T-helper 22 cell (primary cell): ENCODE measurements around the gene DNAH12.
"Not testable (repeated sequence)": the region's sequence is repeated elsewhere in the genome, so short reads cannot be mapped to it uniquely, and the experiment has no call there.

Source experiments
- DNase-seq: peaks from one replicate; pipeline ENCODE4 v3.0.0-alpha.2; 2020; ENCODE audit warnings: low read depth

The DNAH12 gene

DNA sequence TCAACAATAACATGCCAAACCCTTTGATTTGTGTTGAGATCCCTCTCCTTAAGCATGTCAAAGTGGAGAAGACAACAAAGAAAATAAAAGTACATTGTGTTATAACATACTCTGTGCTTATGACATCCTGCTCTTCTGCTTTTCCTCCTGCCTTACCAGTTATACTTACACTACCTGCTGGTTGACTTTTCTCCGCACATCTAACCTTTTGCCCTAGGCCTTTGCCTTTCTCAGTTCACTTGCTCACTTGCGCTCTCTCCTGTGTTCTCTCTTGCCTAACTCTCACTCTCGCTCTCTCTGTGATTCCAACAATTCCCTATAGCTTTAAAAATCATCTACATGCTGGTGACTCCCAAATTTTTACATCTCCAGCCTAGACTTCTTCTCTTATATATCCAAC is 5.7 kb downstream of the DNAH12 start:
- DNase-seq = no peak

DNA sequence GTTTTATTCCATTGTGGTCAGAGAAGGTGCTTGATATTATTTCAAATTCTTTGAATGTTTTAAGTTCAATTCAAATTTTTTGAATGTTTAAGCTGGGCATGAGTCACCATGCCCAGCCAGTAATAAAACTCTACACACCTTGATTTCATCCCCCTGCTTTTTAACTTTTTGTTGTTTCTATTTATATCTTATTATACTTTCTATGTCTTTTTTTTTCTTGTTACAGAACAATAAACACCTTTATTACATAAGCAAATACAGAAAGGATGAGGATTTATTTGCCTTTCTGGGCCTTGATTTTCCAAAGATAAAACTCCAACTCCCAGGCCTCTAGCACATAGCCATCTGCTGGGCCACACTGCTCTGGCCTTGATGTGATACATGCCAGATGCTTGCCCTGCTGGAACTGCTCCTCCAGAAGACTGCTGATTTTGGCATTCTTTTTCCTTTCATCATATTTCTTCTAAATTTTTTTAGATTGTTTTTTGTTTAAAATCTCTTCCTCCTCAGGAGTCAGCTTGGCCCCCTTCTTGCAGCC is 14.0 kb downstream of the DNAH12 start:
- DNase-seq = no peak

- no peak for DNase-seq
Observed at GRCh38 chr3:57518276-57518915, 25.7 kb downstream of the DNAH12 start.

- DNase-seq = no peak
Observed at GRCh38 chr3:57512166-57512565, 32.0 kb downstream of the DNAH12 start.

GRCh38 chr3:57505901-57506300 is 38.2 kb downstream of the DNAH12 start:
- no peak for DNase-seq

DNA sequence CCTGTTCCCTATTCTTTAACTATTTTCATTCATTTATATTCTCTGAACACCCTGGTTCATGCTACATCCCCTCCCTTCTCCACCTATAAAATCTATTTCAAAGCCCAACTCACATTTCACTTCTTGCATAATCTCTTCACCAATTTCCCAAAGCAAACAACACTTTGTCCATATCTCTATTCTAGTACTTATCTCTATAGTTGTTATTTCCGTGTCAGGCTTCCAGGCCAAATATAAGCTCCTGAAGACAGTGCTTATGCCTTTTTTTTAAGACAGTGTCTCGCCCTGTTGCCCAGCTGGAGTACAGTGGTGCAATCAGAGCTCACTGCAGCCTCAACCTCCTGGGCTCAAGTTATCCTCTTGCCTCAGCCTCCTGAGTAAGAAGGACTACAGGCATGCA is 43.6 kb downstream of the DNAH12 start:
- no peak for DNase-seq

DNA sequence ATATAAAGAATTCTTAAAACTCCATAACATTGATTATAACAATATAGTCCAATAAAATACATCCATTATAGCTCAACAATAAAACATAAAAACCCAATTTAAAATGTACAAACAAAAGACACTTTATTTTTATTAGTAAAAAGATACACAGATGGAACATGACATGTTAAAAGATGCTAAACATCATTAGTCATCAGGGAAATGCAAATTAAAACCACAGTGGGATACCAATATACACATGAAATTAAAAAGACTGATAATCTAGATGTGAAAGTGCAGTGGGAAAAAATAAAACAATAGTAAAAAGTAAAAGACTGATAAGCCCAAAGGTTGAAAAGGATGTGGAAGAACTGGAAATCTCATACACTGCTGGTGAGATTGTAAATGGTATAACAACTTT is 46.2 kb downstream of the DNAH12 start:
- no peak for DNase-seq

- no peak for DNase-seq
Observed at GRCh38 chr3:57484563-57484962, 59.6 kb downstream of the DNAH12 start.

DNA sequence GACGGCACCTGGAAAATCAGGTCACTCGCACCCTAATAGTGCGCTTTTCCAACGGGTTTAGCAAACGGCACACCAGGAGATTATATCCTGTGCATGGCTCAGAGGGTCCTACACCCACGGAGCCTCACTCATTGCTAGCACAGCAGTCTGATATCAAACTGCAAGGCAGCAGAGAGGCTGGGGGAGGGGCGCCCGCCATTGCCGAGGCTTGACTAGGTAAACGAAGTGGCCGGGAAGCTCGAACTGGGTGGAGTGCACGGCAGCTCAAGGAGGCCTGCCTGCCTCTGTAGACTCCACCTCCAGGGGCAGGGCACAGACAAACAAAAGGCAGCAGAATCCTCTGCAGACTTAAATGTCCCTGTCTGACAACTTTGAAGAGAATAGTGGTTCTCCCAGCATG is 67.0 kb downstream of the DNAH12 start:
- not testable (repeated sequence) for DNase-seq

DNA sequence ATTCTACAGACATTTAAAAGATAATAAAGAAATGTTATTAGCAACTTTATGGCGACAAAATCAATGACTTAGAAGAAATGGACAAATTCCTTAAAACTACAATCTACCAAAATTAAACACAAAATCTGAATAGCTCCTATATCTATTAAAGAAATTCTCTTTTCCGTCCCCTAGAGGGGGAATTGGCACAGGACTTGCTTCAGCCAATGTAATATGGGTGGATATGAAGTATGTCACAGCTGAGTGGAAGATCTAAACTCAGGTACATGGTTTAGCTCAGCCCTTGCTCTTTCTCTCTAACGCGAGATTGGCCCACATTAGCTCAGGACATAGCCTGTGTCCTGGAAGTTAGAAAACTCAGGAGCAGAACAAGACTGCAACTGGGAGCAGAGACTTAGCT is 79.3 kb downstream of the DNAH12 start:
- no peak for DNase-seq

DNA sequence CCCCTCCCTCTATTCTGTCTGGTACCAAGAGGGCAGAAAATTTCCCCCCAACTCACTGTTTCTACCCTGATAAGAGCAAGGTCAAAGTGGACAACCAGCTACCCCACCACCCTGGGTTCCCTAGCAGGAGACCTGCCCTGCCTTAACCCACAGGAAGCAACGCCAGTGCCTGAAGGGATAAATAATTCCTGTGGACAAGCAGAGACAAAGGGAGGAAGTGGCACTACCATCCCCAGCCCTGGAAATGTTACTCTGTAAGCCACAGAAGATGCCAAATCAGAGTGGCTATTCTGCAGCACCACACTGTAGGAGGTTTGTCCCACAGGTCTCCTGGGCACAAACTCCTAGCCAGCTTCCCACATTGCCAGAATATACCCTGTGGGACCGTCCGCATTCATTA is 80.1 kb downstream of the DNAH12 start:
- DNase-seq = no peak

DNA sequence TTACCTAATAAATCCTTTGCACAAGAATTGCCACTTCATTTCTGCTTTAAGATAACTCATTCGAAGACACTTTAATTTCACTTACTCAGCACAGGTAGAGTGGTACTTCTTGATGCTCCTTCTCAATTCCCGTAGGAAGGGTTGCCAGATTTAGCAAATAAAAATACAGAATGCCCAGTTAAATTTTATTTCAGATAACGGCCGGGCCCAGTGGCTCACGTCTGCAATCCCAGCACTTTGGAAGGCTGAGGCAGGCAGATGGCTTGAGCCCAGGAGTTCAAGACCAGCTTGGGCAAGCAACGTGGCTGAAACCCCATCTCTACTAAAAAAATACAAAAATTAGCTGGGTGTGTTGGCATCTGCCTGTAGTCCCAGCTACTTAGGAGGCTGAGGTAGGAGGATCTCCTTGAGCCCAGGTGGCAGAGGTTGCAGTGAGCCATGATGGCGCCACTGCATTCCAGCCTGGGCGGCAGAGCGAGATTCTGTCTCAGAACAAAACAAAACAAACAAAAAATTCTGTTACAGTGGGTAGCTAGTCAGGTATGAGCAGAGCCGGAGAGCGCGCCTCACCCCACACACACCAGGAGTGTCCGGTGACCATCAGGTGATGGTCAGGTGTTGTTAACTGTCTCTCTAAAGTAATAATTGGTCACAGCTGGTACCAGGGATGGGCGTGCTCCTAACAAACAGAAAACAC is 92.8 kb downstream of the DNAH12 start:
- DNase-seq = no peak

DNA sequence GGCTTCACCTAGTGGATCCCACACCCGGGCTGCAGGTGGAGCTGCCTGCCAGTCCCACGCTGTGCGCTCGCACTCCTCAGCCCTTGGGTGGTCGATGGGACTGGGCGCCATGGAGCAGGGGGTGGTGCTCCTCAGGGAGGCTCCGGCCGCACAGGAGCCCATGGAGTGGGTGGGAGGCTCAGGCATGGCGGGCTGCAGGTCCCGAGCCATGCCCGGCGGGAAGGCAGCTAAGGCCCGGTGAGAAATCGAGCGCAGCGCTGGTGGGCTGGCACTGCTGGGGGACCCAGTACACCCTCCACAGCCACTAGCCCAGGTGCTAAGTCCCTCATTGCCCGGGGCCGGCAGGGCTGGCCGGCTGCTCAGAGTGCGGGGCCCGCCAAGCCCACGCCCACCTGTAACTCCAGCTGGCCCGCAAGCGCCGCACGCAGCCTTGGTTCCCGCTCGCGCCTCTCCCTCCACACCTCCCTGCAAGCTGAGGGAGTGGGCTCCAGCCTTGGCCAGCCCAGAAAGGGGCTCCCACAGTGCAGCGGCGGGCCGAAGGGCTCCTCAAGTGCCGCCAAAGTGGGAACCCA is 94.8 kb downstream of the DNAH12 start:
- not testable (repeated sequence) for DNase-seq

DNA sequence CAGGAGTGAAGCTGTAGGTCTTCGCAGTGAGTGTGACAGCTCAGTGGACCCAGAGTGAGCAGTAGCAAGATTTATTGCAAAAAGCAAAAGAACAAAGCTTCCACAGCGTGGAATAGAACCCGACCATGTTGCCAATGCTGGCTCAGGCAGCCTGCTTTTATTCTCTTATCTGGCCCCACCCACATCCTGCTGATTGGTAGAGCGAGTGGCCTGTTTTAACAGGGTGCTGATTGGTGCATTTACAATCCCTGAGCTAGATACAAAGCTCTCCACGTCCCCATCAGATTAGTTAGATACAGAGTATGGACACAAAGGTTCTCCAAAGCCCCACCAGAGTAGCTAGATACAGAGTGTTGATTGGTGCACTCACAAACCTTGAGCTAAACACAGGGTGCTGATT is 95.7 kb downstream of the DNAH12 start:
- not testable (repeated sequence) for DNase-seq

DNA sequence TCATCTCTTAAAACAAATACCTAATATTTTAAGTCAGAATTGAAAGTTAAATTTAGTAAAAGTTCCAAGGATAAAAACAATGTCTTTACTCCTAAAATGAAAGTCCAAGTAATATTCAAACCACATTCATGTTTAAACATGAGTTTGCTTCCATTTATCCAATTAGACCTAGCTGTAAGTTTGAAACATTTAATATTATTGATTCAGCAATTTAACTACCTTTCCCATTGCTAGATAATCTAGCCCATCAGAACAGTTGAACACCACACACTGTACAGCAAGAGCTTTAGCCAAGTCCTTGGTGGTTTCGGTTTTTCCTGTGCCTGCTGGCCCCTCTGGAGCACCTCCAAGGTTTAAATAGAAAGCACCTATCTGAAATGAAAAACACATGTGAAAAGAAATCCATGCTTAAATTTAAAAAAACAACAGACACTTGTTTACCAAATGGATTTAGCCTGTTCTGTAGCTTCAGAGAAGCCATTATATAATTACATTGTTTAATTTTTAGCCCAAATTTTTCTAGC is 97.8 kb downstream of the DNAH12 start:
- DNase-seq = no peak

DNA sequence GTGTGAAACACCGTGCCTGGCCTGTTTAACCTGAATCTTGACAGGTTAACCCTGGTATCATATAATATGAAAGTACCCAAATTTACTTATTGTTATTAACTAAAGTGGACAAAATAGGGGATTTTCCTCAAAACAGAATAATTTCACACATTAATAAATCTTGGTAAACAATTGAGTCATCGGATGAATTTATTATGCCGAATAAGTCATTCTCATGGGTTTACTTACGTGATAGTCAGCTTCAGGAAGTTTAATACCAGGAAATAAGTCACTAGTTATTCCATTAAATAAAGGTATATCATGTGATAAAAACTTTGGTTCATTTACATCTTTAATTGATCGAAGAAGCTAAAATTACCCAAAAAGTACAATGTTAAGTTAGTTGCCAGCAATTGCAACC is 99.7 kb downstream of the DNAH12 start:
- DNase-seq = no peak

GRCh38 chr3:57440144-57440543 is 104.0 kb downstream of the DNAH12 start:
- DNase-seq = not testable (repeated sequence)

DNA sequence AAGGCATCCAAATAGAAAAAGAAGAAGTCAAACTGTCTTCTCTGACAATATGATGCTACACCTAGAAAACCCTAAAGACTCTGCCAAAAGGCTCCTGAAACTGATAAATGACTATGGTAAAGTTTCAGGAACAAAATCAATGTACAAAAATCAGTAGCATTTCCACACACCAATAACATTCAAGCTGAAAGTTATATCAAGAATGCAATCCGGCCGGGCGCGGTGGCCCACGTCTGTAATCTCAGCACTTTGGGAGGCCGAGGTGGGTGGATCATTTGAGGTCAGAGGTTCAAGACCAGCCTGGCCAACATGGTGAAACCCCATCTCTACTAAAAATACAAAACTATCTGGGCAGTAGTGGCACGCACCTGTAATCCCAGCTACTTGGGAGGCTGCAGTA is 105.7 kb downstream of the DNAH12 start:
- not testable (repeated sequence) for DNase-seq

GRCh38 chr3:57436195-57436761 is 107.9 kb downstream of the DNAH12 start:
- DNase-seq = no peak

DNA sequence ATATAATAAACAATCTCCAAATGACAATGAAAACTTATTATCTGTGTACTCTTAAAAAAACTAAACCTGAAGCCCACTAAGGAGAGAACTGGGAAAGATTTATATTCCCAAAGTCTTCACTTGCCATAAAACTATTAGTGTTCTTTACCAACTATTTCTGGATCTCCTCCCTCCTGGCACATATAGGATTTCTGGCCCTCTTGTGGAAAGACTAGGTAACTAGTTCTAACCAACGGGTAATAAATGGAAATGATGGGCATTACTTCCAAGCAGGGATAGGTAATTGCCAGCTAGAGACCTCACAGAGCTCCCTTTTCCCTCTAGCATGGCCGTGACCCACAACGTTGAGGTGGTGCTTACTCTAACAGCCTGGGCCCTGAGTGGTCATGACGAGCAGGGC is 110.1 kb downstream of the DNAH12 start:
- DNase-seq = no peak

- DNase-seq = no peak
Observed at GRCh38 chr3:57423335-57423734, 120.8 kb downstream of the DNAH12 start.

DNA sequence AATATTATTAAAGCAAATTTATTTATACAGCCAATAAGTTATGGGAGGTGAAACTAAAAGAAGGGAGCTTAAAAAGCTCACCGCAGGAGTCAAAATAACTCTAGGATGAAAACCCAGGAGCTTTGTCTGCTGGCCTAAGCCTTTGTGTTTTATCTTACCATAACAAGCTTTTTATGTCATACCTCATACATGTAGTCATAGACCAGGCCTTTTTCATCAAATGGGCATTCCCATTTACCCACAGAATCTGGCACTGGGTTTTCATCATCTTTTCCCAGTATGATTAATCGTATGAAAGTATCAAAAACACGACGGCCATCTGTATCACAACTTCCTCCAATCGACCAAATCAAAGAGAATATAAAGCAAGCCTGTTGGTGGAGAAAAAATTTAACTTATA is 122.8 kb downstream of the DNAH12 start:
- DNase-seq = no peak

DNA sequence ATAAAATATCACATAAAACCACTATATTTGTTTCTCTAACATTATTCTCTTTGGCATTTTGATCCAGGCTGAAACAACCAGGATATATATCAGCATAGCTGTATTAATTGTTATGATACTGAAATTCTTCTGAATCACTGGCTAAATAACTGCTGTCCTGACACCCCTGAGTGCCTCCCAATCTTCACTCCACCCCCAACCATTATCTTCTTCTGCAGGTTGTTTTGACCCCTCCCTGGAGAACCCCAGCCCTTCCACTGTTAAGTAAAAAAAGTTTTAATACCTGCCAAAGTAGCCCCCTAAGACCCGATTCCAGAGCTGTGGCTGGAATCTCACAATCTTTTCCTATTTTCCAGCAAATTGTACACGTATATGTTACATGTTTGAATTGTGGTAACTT is 124.1 kb downstream of the DNAH12 start:
- DNase-seq = no peak
